Liver (tissue), 3 donors: ENCODE results near the gene GINS2.

Experiments used
- CTCF ChIP-seq: fragments of 150-350 bp; IDR thresholded peaks from 2 replicates; pipeline ENCODE4 v1.5.1; 2017; ENCODE audit warnings: improper control_type of control experiment, low read depth, low read length; ENCODE audit not compliant: missing input control
- EGR1 ChIP-seq, 2 donors: IDR thresholded peaks; 2 replicates each; pipeline ENCODE4 v1.6.1; 2016 to 2018; ENCODE audit warnings: antibody characterized with exemption in 2 of 2, low read depth in 2 of 2
- GABPA ChIP-seq, 2 donors: IDR thresholded peaks in 1 of 2; conservative IDR thresholded peaks in 1 of 2; 2 replicates each; pipeline ENCODE4 v1.6.1; 2016; ENCODE audit warnings: antibody characterized with exemption in 2 of 2, mild to moderate bottlenecking in 1 of 2, moderate library complexity in 1 of 2
- HNF4G ChIP-seq: IDR thresholded peaks from 2 replicates; pipeline ENCODE4 v1.6.1; 2016; ENCODE audit warnings: antibody characterized with exemption
- JUND ChIP-seq, 2 donors: IDR thresholded peaks; 2 replicates each; pipeline ENCODE4 v1.6.1; 2016; ENCODE audit warnings: antibody characterized with exemption in 2 of 2
- MAX ChIP-seq: IDR thresholded peaks from 2 replicates; pipeline ENCODE4 v1.6.1; 2016; ENCODE audit warnings: antibody characterized with exemption
- RAD21 ChIP-seq, 2 donors: IDR thresholded peaks; 2 replicates each; pipeline ENCODE4 v1.6.1; 2016; ENCODE audit warnings: antibody characterized with exemption in 2 of 2, mild to moderate bottlenecking in 2 of 2
- REST ChIP-seq: IDR thresholded peaks from 2 replicates; pipeline ENCODE4 v1.6.1; 2016; ENCODE audit warnings: antibody characterized with exemption, mild to moderate bottlenecking
- RXRA ChIP-seq, 2 donors: IDR thresholded peaks; 2 replicates each; pipeline ENCODE4 v1.6.1; 2017 to 2018; ENCODE audit warnings: antibody characterized with exemption in 2 of 2, mild to moderate bottlenecking in 1 of 2
- SP1 ChIP-seq: IDR thresholded peaks from 2 replicates; pipeline ENCODE4 v1.6.1; 2018; ENCODE audit warnings: antibody characterized with exemption, mild to moderate bottlenecking
- TAF1 ChIP-seq: conservative IDR thresholded peaks from 2 replicates; pipeline ENCODE4 v1.6.1; 2016; ENCODE audit warnings: antibody characterized with exemption, mild to moderate bottlenecking
- YY1 ChIP-seq: IDR thresholded peaks from 2 replicates; pipeline ENCODE4 v1.6.1; 2016; ENCODE audit warnings: antibody characterized with exemption, mild to moderate bottlenecking
- donor health status: healthy.
- donor health status: healthy.

- no peak for TF ChIP-seq CTCF
- TF ChIP-seq REST = no peak
- no peak for TF ChIP-seq MAX
- no peak for TF ChIP-seq RXRA (IDR thresholded peaks at IDR 0.05)
- no peak for TF ChIP-seq EGR1 (IDR thresholded peaks at IDR 0.05; ENCODE audit: low read depth in 2 of 2)
- no peak for TF ChIP-seq JUND (IDR thresholded peaks at IDR 0.05)
- no peak for TF ChIP-seq TAF1
- no peak for TF ChIP-seq RAD21 (IDR thresholded peaks at IDR 0.05)
- no peak for TF ChIP-seq YY1
- no peak for TF ChIP-seq GABPA (IDR thresholded peaks at IDR 0.05 in 1 of 2, conservative IDR thresholded peaks at IDR 0.05 in 1 of 2)
- TF ChIP-seq HNF4G = no peak
- TF ChIP-seq SP1 = no peak
These were observed 48.2 kb downstream of the GINS2 start for GRCh38 chr16:85640585-85640984.
